Urinary bladder (tissue), 4 donors: ENCODE results near the gene WASF3. TPM values are rescaled to one million over a fixed set of nuclear protein-coding genes. Genes with fewer than 3 reads are reported as not detected.
"Not testable (repeated sequence)": the region's sequence is repeated elsewhere in the genome, so short reads cannot be mapped to it uniquely, and the experiment has no call there.

ENCODE experiments used
- DNase-seq: peaks from one replicate; pipeline ENCODE4 v3.0.0-alpha.2; 2015; ENCODE audit errors: extremely low spot score
- H3K27ac ChIP-seq: one replicate; pipeline ENCODE4 v1.5.1; 2013; ENCODE audit warnings: low read depth, mild to moderate bottlenecking, moderate library complexity
- H3K36me3 ChIP-seq: one replicate; pipeline ENCODE4 v1.6.1; 2013; ENCODE audit warnings: mild to moderate bottlenecking, moderate library complexity; ENCODE audit not compliant: insufficient read depth
- H3K4me1 ChIP-seq: one replicate; pipeline ENCODE4 v1.6.1; 2013; ENCODE audit warnings: mild to moderate bottlenecking, moderate library complexity; ENCODE audit not compliant: insufficient read depth
- H3K4me3 ChIP-seq: one replicate; pipeline ENCODE4 v1.5.1; 2013; ENCODE audit warnings: low read depth, low read length
- WGBS: extraction: QIAGEN DNeasy Blood & Tissue Kit; methylation state at CpG from one replicate; pipeline ENCODE4 v1.1.7; 2013; 5-methylcytosine and 5-hydroxymethylcytosine counted together
- polyA plus RNA-seq: library from polyadenylated mRNA; stranded (reverse); fragments of 200-250 nt; gene quantifications from one replicate; pipeline ENCODE4 v1.2.3, GENCODE V29; 2013
- total RNA-seq: library from RNA; depleted of rRNA; stranded (reverse); fragments of >200 nt; gene quantifications from one replicate; pipeline ENCODE4 v1.2.3, GENCODE V29; 2014
- donor health status: healthy with polysubstance abuse.
- donor health status: healthy.

The WASF3 gene
- total and polyA plus RNA-seq, 2 donors, result 9.0 to 13.6 TPM

DNA sequence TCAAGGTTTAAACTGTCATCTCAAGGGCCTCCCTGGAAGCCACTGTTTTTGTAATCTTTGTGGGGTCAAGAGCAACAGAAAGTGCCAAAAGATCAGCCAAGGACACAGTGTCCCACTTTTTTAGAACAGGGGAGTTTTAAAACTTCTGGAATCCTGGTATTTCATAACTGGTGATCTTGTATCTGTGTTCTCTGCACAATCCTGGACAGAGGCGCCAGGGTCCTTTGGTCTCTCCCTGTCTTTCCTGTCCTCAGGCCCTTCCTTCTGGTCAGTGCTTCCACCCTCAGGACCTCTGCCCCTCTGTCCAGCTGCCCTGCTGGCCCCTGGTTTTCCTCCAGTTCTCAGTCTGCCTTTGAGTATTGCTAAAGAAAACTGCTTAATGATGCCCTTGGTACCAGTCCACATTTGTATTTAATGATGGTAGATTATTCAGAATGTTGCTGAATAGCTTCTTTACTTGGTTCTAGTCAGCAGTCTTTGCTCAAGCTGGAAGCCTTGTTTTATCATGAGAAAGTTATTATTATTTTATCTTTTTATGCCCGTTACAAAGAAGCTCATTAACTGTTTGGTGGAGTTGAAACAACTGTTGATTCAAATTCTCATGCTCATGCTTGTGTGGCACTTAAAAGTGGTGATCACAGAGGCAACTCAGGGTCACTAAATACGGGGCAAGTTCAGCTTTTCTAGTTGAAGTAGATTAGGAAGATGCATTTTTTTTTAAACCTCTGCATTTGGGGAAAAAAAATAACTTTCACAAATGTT, 47.5 kb downstream of the WASF3 start:
- DNase-seq, result no peak
- no peak overlapping the region for H3K4me3 ChIP-seq
- H3K36me3 ChIP-seq, result no peaks in the 10 kb centered on the region
- peak overlapping the region; percentile 32 for H3K27ac ChIP-seq
- 72% methylated on average over 3 of the region's 3 CpGs for WGBS
- H3K4me1 ChIP-seq, result no peaks in the 10 kb centered on the region

DNA sequence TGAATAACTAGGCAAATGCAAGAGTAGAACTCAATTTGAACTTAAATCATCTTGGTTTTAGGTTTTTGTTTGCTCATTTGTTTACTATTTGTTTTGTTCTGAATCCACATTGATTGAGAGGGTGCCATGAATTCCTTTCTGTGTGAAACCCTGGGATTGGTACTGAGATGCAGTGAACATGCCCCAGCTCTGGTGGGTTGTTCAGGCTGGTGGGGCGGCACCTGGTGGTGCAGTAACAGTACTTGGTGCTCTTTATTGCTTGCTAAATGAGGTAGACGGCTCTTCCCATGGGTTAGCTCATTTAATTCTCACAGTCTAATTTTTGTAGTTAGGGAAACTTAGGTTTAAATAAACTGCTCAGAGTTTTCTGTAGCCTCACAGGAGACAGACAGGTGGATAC, 48.4 kb downstream of the WASF3 start:
- Histone ChIP-seq H3K27ac (no peak overlapping the region), H3K4me1 (no peaks in the 10 kb centered on the region), H3K36me3 (no peaks in the 10 kb centered on the region), H3K4me3 (no peak overlapping the region)
- DNase-seq, result no peak
- WGBS, result 82% methylated on average over 2 of the region's 2 CpGs

DNA sequence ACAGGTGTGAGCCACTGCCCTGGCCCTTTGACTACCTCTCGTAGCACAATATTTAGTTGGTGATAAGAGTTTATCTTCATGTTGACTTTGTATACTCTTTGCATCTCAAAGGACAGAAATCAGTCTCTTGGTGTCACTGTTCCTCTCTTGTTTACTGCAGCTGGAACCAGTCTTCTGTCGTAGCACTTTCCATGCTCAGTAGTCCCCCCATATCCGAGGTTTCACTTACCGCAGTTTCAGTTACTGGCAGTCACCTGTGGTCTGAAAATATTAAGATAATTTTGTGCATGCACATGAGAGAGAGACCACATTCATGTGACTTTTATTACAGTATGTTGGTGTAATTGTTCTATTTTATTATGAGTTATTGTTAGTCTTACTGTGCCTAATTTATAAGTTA, 49.1 kb downstream of the WASF3 start:
- Histone ChIP-seq H3K27ac (no peak overlapping the region), H3K4me3 (no peak overlapping the region), H3K36me3 (no peaks in the 10 kb centered on the region), H3K4me1 (no peaks in the 10 kb centered on the region)
- 64% methylated on average over 4 of the region's 4 CpGs for WGBS
- DNase-seq, result no peak

DNA sequence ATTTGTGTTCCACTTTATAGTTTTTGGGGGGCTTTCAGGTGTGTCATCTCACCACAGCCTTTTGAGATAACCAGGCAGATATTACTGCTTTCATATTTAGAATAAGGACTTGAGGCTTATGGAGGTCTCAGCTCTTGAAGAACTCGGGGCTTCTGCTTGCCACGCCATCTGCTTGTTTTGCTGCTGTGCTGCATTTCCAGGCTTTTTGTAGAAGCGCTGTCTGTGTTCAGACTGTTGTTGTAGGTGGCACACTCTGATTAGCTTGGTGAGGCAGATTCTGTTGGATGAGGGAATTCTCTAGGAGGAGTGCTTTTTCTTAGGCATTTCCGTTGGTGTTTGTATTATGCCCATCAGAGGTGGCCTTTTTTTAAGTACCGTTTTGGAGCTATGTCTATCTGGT, 57.2 kb downstream of the WASF3 start:
- Histone ChIP-seq H3K4me3 (no peak overlapping the region), H3K36me3 (no peaks in the 10 kb centered on the region), H3K27ac (no peak overlapping the region), H3K4me1 (no peaks in the 10 kb centered on the region)
- no peak for DNase-seq
- WGBS, result 71% methylated on average over 5 of the region's 5 CpGs

DNA sequence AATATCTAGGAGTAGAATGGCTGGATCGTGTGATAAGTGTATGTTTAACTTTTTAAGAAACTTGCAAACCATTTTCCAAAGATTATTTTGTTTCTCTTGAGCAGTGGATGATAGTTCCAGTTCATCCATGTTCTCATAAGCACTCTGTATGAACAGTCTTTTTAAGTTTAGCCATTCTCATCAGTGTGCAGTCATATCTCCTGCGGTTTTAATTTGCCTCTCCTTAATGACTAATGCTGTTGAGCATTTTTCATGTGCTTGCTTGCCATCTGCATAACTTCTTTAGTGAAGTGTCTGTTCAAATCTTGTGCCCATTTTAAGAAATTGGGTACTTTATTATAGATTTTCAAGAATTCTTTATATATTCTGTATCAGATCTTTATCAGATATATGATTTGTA, 58.6 kb downstream of the WASF3 start:
- DNase-seq, result no peak
- Histone ChIP-seq H3K4me3 (no peak overlapping the region), H3K4me1 (no peaks in the 10 kb centered on the region), H3K27ac (no peak overlapping the region), H3K36me3 (no peaks in the 10 kb centered on the region)
- WGBS, result 69% methylated on average over 2 of the region's 2 CpGs

DNA sequence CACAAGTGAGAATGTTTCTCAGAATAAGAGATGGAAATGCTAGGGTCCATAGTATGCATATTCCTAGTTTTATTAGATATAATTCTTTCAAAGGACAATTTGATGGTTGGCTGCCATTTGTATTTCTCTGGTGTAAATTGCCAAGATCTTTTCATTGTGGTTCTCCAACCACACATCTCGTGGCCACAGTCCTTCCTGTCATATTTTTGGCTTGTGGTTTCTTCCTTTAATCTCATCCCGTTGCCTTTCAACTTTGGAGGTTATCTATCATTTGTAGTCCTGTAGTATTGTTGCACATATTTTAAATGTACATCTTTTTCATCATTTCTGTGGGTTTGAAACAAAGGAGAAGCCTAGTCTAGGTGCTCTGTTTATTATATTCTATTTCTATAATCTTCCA, 61.2 kb downstream of the WASF3 start:
- Histone ChIP-seq H3K4me3 (no peak overlapping the region), H3K4me1 (no peaks in the 10 kb centered on the region), H3K36me3 (no peaks in the 10 kb centered on the region), H3K27ac (no peak overlapping the region)
- WGBS, result 77% methylated on average over 2 of the region's 2 CpGs
- DNase-seq, result no peak

DNA sequence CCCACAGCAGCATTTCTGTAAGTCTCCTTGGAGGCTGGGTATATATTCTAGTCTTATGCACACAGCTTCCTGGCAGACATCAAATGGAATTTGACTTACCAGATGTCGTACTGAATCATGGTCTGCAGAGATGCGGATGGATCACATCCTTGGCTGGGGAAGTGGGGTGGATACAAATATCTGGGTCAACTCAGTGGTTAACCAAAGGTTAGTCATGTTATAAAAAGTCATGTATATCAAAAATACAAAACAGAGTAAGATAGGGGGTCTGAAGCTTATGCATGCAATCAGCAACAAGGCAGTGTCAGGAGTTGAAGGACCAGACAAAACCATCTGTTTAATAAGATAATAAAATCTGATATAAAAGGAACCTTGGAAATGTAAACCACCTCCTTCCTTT, 61.9 kb downstream of the WASF3 start:
- Histone ChIP-seq H3K27ac (no peak overlapping the region), H3K4me1 (no peaks in the 10 kb centered on the region), H3K4me3 (no peak overlapping the region), H3K36me3 (no peaks in the 10 kb centered on the region)
- WGBS, result 88% methylated on average over 2 of the region's 2 CpGs
- no peak for DNase-seq

DNA sequence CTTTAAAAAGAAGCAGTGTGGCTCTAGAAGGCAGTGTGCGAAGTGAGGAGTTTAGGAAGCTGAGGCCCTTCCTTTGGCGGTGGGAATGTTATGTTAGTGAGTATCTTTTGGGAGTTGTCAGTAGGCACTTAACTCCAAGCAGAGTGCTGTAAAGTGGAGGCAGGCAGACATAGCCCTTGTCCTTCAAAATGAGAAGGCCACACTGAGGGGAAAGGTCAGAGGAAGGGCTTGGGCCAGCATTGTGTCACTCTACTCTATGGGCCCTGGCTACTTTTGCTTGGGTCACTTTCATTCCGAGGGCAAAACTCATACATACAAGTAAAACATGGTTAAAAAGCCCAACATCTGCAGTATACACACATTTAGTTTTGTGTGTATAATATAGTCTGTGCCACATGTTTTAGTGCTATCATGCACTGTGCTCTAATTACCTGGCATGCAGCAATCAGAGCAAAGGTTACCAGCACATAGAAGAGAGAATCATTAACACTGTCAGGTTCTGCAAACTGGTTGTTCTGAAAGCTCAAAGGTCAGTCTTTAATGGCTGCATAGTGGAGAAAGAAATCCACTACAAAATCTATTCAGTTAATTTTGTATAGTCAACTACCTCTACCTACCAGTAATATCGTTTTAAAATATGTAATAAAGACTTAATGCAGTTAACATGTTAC, 64.4 kb downstream of the WASF3 start:
- Histone ChIP-seq H3K4me3 (no peak overlapping the region), H3K4me1 (no peaks in the 10 kb centered on the region), H3K36me3 (no peaks in the 10 kb centered on the region), H3K27ac (no peak overlapping the region)
- DNase-seq, result no peak
- WGBS, result 91% methylated on average over 4 of the region's 4 CpGs

DNA sequence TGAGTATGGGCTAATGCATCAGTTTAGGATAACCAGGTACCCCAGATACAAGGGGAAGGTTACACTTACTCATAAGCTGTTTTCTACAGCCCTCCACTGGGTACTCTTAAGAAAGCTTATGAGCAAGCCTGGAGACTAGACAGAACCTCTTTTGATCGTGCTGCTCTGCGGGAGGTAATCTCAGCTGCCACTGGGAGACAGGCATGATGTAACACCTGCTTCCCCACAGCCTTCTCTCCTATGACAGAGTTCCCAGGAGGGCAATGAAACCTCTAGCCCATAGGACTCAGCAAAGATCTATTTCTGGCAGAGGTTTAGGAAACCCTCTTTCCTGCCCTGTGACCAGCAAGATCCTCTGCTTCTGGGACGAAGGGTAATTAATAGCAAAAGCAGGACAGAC, 65.6 kb downstream of the WASF3 start:
- 86% methylated on average over 3 of the region's 3 CpGs for WGBS
- H3K4me1 ChIP-seq, result no peaks in the 10 kb centered on the region
- no peak overlapping the region for H3K4me3 ChIP-seq
- DNase-seq, result no peak
- no peaks in the 10 kb centered on the region for H3K36me3 ChIP-seq
- no peak overlapping the region for H3K27ac ChIP-seq

DNA sequence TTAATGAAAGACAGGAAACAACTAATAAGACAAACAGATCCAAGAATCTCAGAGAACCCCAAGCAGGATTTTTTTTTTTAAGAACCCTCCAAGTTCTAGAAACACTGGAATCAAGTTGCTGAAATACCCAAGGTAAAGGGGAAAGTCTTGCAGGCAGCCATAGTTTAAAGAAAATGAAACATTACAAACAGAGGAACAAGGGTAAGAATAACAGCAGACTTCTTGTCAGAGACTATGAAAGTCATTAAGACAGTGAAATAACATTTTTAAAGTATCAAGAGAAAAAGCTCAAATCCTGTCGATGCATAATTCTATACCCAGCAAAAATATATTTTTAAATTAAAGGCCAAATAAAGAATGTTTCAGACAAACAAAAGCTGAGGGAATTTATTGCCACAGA, 67.1 kb downstream of the WASF3 start:
- no peak for DNase-seq
- H3K27ac ChIP-seq, result no peak overlapping the region
- no peaks in the 10 kb centered on the region for H3K36me3 ChIP-seq
- H3K4me3 ChIP-seq, result no peak overlapping the region
- no peaks in the 10 kb centered on the region for H3K4me1 ChIP-seq
- 94% methylated on average over 1 of the region's 1 CpG for WGBS

DNA sequence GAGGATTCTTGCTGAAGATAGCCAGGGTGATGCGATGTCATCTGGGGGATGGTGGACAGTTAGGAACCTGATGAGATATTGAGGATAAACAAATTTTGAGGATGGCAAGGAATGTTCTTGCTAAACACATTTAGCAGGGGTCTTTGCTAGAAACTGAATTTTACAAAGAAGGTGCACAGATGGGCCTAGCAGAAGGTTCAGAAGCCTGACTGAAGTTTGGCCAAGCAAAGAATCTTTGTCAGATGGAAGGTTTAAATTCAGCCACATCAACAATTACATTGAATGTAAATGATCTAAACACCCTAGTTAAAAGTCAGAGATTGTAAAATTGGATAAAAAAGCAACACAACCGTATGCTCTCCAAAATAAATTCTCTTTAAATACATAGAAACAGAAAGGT, 68.8 kb downstream of the WASF3 start:
- no peak overlapping the region for H3K27ac ChIP-seq
- H3K4me1 ChIP-seq, result no peaks in the 10 kb centered on the region
- no peak for DNase-seq
- 95% methylated on average over 2 of the region's 2 CpGs for WGBS
- H3K36me3 ChIP-seq, result no peaks in the 10 kb centered on the region
- H3K4me3 ChIP-seq, result no peak overlapping the region

DNA sequence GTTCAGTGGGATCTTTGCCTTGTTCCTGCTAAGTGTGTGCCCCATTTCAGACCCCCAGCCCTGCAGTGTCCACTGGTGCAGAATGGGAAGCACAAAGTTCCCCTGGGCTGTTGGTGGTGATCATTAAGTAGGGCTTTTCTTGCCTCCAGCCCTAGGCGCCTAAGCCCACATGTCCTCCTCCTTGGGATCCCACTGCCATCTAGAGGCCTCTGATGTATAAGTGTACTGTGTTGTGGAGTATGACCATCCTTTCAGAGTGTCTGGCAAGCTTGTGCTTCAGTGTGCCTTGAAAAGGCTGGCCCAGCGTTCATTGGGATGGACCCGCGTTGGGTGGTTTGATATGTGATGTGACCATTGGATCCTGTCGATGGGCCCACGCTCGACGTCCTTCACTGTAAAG, 71.2 kb downstream of the WASF3 start:
- H3K36me3 ChIP-seq, result no peaks in the 10 kb centered on the region
- WGBS, result 95% methylated on average over 8 of the region's 8 CpGs

DNA sequence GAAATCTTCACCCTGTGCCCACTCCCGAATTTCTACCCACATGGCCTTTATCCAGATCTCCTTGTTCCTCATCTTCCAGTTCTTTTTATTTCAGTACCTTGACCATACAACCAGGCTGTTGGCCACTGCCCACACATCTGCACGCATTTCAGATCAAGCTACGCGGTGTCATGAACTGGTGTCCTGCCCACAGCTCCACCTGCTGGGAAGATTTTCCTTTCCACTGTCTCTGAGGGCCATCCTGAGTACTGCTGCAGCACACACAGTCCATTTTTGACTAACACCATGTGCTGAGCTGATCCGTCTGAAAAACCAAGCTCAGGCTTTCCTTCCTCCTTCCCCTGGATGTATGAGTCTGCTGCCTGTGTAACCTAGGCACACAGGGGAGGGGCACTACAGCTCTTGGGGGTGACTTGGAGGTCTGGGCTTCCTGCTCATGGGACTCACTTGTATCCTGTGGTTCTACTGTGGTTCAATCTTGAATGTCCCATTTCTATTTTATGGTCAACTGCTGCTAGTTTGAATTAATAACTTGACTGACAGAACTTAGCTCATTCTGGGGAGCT, 71.9 kb downstream of the WASF3 start:
- 88% methylated on average over 5 of the region's 5 CpGs for WGBS
- H3K4me1 ChIP-seq, result no peaks in the 10 kb centered on the region
- H3K27ac ChIP-seq, result no peak overlapping the region
- no peak for DNase-seq
- H3K4me3 ChIP-seq, result no peak overlapping the region
- H3K36me3 ChIP-seq, result no peaks in the 10 kb centered on the region

More for the DNA sequence above, 71.2 kb downstream of the WASF3 start:
- Histone ChIP-seq H3K27ac (no peak overlapping the region), H3K4me1 (no peaks in the 10 kb centered on the region), H3K4me3 (no peak overlapping the region)
- DNase-seq, result no peak

DNA sequence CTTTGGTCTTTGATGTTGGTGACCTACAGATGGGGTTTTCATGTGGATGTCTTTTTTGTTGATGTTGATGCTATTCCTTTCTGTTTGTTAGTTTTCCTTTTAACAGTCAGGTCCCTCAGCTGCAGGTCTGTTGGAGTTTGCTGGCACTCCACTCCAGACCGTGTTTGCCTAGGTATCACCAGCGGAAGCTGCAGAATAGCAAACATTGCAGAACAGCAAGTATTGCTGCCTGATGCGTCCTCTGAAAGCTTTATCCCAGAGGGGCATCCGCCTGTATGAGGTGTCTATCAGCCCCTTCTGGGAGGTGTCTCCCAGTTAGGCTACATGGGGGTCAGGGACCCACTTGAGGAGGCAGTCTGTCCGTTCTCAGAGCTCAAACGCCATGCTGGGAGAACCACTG, 78.2 kb downstream of the WASF3 start:
- H3K4me1 ChIP-seq, H3K27ac ChIP-seq, H3K36me3 ChIP-seq, H3K4me3 ChIP-seq, DNase-seq: not testable (repeated sequence)
- 94% methylated on average over 6 of the region's 6 CpGs for WGBS
